Iris pigment epithelial cell (primary cell): ENCODE data around the gene CCDC13.

Experiments used
- DNase-seq: peaks from one replicate; pipeline ENCODE4 v3.0.0-alpha.2; 2011; ENCODE audit warnings: low read depth

The CCDC13 gene

DNA sequence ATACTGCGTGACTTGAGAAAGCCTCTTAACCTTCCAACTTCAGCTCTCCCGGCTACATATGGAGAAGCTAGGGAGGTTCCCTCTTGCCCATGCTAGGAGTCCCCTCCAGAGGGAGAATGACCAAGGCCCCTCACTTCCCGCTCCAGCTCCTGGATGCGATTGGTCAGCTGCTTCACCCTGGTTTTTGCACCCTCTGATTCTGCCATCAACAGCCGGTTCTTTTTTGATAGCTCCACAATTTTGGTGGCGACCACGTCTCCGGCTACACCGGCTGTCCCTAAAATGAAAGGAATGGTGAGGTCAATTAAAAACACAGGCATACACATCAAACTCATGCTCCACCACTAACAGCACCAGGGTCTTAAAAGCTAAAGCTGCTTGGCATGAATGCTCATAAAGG lies 20.6 kb downstream of the CCDC13 start:
- DNase-seq = no peak

DNA sequence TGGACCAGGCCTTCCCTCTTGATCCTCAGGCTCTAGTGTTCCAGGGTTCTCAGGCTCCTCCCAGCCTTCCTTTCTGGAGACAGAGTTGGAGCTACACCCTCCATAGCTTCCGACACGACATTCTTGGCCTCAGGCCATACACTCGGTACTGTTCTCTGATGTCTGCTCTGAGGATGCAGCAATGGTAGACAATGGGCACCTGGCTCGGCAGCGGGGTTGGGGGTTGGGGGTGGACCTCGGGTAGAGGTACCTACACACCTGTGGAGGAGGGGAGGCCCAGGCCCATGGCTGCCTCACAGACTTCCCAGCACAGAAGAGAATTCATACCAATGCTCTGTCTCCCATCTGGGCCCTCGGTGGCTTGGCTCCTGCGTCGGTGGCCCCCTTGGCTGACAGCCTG lies 21.4 kb downstream of the CCDC13 start:
- DNase-seq = no peak

DNA sequence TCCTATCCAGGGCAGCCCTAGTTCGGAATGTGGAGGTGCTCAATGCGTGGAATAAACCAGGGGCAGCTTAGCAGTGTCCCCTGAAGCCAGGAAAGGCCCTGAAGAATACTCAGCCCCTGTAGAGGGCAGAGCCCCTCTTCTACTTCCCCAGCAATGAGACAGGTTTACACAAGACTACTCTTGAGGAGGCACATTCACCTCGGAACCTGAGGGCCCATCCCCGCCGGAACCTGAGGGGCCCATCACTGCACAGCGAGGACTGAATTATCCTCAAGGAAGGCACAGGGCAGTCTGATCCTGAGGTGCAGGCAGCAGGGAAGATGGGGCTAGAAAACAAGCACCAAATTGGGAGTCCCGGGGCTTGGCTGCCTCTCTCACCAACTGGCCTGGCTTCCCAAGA lies 22.2 kb downstream of the CCDC13 start:
- no peak for DNase-seq

DNA sequence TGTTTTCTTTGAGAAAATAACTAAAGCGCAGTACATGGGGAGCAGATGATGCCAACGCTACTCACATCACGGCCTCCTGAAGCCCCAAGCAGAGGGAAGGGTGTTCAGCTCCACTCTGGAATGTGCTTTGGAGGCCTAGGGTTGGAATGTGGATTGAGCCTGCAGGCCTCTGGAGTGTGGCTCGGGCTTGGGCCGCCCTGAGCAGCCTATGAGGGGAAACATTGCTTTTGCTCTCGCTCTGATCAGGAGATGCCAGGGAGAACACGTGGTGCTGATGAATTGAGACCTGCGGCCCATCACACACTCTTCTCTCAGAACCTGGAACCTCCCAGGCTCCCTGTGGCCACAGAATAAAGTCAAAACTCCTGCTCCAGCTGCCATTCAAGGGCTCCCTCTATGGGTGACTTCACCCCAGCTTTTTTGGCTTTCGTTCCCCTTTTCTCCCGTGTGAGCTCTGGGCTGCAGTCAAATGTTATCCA lies 23.3 kb downstream of the CCDC13 start:
- peak; percentile 28 for DNase-seq

DNA sequence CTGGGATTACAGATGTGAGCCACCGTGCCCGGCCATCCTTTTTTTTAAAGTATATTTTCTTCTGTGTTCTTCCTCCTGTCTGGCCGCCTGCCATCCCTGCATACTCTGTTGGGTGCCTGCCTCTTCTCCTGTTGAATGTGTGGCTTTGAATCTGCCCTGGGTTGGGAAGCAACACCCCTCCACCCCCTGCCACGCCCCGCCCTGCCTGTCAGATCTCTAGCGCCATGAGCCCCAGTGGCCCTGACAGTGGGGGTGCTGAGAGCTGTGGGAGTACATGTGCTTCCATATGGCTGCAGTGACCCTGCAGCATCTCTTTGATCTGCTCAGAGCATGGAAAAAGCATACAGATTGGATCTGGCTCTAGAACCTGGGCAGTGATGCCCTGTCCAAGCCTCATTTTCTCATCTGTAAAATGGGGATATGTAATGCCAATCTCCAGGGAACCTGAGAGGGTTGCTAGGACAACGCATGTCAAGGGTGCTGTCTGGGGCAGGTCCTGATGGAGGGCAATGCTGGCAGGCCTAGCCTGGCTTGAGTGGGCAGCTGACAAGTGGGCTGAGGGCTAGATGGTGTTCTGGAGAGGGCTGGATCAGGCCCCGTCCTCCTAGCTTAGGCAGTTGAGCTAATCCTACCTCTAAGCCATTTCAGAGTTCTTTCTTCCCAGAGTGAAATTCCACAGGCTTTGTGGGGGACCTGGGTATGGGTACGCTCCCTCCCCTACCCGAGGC lies 23.9 kb downstream of the CCDC13 start:
- DNase-seq = no peak

DNA sequence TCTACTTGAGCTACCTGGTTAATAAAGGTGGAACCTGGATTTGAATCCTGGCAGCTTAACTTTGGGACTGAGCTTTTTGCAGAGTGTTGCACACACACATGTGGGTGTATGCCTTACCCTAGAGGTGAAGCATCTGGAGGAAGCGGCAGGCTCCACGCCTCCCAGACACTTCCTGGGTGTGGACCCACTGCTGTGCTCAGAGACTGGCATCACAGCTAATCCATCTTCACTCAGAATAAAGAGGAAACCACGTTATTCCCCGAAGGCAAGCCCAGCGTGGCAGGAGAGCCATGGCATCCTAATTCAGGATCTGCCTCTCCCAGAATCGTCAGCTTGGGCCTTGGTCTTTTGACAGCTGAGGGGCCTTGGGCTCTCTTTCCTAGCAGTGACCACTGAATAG lies 25.5 kb downstream of the CCDC13 start:
- no peak for DNase-seq

DNA sequence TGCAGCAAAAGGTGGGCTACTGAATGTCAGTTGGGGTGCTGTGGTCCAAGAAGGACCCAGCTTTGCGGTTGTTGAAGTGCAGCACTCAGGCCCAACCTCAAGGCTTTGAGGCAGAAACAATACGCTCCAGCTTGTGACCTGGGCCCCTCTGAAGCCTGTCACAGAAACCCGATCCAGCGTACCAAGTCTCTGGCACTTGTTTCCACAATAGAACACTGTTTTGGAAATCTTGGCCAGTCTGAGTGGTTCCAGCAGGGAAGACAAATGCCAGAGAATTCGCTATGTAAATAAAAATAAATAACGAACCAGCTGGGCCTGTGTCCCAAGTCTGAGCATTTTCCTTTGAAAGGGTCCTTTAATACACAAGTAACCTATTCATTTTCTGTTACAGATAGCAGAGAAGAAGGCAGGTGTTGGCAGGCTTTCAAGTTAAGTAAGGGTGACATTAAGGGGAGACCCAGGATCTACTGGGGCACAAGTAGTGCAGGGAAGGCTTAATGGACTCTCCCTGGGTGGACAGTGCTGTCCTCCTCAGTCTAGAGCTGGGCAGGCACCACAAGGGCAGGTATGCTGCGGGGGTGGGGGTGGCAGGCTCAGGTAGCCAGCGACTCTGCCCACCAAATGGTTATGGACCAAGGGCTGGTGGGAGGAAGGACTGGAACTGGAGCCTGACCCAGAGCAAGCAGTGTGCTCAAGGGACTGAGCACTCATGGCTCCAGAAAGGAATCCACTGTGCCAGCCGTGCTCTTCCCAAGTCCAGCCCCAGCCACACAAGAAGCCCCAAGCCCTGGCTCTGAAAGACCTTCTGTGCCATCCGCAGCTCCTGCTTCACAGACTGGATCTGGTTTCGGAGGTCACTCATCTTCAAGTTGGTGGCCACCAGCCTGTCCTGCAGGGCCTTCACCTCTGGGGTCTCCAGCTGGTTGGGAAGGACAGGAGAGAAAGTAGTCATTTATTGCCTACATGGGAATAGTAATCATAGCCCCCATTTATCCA lies 26.3 kb downstream of the CCDC13 start:
- no peak for DNase-seq

DNA sequence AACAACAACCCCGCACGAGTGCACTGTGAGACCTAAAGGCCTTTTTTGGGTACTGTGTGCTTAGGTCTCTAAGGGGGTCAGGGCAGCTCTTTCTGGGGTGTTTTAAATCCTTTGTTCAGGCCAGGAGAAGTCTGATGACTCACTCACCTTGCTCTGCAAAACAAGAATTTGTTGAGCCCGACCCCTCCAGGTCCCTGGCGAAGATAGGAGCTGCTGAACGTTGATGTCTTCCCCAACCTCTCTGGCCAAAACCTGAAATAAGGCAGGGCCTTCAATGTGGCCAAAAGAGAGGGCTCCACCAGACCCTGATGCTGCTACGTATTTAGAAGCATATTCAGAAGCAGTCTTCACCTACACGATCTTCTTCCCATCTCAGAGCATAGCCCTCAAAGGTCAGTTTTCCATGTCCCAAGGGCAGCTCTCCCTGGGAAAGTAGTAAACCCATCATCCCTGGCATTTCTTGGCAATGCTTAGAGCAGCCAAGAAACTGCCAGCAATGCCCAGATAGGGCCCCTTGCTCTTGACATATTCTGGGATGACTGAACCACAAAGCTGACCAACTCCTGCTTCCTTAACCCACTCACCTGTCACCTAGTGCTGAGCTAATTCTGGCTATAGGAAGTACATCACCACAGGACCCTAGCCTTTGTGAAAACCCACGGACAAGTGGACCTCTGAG lies 27.1 kb downstream of the CCDC13 start:
- no peak for DNase-seq

DNA sequence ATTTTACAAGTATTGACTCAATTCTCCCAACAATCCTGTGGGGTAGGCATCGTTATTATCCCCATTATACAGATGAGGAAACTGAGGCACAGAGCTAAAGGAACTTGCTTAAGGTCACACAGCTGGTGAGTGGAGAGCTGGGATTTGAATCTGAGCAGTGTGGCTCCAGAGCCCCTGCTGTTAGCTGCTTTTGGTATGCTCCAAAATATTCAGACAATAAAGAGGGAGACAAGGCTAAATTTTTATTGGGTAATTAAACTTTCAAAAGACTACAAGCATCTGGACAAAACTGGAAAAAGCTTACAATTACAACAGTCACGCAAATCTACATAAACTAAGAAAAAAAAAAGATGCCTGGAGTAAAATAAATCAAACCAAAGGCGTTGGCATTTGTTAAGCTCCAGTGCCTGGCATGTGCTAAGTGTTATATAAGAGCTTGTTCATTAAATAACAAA lies 27.7 kb downstream of the CCDC13 start:
- DNase-seq = no peak

DNA sequence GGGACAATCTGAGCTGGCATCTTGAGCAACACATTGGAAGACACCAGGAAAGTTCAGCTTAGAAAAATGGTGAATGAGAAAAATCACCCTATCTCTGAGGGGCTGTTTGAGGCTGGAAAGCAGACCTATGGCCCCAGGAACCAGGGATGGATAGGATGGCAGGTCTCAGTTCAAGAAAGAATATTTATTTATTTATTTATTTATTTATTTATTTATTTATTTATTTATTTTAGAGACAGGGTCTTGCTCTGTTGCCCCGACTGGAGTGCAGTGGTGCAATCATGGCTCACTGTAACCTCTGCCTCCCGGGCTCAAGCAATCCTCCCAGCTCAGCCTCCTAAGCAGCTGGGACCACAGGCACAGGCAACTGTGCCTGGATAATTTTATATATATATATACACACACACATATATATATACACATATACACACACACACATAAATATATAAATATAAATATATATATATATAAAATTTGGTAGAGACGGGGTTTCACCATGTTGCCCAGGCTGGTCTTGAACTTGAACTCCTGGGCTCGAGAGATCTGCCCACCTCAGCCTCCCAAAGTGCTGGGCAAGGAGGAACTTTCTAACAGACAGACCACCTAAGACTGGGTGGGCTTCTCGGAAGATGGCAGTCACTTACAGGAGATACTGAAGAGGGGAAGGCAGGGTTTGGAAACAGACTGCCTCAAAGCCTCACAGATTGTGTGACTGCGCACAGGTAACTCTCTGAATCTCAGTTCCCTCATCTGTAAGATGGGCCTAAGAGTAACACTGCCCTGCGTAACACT lies 29.7 kb downstream of the CCDC13 start:
- DNase-seq = no peak

DNA sequence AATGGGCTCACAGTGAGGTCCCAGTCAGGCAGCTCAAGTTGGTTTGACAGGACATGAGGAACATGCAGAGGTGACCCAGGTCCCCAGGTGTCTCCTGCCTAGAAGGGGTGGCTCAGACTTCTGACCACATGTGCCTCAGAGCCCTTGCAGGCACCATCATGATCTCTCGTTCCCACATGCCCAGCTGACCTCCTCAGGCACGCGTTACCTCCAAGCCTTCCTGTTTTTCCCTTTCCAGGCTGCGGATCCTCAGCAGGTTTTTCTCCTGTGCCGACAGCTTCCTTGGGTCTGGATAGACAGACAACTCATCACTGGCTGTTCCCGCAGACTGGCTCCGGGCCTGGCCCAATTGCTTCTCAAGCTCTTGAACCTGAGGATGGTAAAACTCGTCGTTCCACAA lies 30.4 kb downstream of the CCDC13 start:
- no peak for DNase-seq

DNA sequence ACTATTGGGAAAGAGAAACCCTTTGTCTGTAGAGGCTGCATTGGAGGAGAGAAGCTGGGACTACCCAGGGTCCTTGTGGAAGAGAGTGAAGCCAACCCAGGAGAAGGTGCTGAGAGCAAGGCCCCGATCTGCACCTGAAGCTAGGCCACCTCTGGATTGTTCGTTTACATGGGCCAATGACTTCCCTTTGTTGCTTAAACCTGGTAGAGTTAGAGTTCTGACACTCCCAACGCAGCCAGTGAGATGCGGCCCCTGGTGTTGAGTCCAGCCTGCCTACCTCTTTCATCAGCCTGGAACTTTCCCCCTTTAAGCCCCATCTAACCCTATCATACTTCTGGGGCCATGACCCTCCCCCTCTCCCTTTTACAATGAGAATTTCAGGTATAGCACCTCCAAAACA lies 30.8 kb downstream of the CCDC13 start:
- no peak for DNase-seq

DNA sequence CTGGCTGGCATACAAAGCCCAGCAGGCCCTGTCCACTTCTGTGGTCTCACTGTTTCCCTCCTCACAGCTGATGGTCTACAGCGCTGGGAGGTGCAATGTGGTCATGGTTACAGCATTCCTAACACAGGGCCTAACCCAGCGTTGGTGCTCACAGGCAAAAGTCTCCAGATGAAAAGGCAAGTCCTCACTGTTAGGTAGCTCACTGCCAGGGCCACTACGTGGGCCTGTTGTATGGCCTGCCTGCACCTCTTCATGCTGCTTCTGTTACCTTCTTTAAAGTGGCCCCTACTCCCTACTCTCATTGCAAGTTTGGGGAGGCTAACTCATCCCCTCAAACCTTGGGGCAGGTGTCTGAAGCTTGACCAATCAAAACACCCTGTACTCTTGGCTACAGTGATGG lies 31.3 kb downstream of the CCDC13 start:
- no peak for DNase-seq

DNA sequence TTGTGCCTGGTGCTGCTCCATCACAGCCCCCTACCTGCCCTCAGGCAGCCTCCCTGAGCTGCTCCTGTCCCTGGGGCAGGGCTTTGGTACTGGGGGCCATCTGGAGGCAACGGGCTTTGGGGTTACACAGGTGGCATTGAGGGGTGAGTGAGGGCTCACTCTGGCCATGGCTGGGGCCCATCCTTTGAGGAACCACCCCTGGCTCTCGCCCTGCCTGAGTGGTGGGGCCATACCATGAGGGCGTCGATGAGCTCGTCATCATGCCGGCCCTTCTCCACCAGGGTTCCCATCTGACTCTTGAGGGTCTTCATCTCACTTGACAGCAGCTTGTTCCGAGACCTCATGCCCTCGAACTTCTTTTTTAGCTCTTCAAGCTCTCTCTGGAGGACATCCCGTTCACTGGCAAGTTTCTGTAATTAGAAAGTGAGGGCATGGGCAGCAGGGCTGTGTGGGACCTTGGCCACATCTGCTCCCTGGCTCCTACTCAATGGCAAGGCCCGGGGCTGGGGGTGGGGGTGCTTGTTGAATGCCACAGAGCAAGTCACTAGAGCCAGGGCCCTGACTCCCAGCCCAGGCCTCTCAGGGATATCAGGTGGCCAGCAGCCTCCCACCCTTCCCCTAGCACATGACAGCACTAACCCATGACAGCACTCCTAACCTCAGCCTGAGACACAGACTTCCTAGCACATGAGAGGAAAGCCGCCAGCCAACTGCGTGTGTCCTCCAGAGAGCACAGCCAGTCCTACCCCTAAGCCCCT lies 33.5 kb downstream of the CCDC13 start:
- no peak for DNase-seq

DNA sequence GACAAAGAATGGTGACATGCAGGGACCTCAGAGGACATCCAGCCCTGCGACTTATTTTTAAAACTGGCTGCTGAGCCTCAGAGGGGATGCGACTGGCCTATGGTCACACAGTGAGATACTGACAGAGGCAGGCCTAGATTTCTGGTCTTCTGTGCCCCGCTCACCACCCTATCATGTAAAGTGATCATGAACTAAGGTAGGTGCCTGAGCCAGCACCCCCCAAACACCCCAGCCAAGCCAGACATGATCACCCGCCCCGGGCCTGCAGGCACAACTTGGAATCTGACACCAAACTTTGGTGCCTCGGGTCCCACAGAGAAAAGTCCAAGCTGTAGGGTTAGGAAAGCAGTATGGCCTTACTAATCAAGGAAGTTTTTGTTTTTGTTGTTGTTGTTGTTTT lies 36.5 kb downstream of the CCDC13 start:
- DNase-seq = no peak

DNA sequence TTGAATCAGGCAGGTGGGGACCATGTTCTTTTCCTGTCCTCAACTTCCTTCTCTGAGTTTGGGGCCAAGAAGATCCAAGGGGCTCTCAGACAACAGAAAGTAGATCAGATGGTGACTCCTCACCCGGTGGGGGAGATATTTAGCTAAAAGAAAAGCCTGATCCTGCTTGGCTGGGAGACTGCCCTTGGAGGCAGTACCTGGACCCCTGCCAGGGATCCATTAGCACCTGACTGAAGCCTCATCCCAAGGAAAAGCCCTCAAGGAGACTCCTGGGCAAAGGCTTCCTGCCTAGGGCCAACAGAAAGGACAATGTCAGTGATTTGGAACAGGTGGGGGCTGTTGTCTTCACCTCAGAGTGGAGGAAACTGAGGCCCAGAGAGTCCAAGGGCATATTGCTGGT lies 37.0 kb downstream of the CCDC13 start:
- DNase-seq = no peak

DNA sequence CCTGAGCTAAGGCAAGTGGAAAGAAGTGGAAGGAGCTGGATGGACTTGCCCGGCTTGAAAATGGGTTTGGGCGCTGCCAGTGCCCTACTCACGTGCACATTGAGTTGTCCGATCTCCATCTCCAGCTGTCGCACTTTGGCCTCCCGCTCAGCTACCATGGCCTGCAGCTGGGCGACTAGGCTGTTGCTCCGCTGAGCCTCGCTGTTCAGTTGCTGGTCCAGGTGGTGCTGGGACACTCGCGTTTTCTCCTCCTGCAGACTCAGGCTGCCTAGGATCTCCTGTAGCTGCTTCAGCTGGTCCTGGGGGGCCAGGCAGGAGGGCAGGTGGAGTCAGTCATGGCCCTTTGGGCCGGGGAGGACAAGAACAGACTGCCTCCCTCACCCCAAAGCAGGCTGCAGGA lies 37.4 kb downstream of the CCDC13 start:
- DNase-seq = no peak

DNA sequence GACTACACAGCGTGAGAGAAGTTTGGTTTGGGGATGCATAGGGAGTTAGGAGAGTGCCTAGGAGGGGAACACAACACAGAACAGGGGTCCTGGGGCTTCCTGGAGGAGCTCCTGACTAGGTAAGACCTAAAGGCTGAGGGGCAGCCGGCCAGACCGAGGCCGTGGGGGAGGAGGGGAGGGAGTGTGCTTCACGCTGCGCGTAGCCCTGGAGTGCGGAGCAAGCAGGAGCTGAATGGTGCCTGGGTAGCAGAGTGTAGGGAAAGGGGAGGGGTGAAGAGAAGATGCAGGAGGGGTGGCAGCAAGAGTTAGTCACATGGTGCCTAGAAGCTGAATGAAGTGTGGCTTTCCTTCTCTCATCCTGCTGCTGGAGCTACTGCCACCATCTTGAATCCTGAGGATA lies 38.0 kb downstream of the CCDC13 start:
- DNase-seq = no peak

DNA sequence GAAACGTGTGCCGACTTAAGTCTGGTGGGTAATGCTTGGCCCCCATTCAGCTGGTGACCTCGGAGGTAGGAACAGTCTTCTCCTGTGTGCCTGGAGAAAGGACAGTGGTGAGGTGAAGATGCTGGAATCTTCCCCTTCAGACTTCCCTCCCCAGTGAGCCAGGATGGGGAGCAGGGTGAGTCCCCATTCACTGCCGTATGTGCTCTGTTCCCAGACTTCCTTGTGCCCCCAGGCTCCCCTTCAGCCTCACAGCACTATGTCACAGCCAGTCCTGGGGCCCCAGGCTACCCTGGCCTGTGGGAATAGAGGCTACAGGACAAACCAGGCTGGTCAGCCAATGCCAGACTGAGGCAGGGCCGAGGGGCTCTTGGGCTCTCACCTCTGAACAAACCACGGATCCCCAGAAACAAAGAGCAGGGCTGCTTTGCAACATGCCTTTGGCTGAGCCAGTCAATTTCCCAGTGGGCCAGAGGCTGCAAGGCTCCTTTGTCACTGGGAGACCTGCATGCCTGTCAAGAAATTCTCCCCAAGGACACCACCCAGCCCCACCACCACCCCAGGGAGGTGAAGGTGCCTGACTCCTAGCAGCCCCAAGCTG lies 38.7 kb downstream of the CCDC13 start:
- DNase-seq = no peak

DNA sequence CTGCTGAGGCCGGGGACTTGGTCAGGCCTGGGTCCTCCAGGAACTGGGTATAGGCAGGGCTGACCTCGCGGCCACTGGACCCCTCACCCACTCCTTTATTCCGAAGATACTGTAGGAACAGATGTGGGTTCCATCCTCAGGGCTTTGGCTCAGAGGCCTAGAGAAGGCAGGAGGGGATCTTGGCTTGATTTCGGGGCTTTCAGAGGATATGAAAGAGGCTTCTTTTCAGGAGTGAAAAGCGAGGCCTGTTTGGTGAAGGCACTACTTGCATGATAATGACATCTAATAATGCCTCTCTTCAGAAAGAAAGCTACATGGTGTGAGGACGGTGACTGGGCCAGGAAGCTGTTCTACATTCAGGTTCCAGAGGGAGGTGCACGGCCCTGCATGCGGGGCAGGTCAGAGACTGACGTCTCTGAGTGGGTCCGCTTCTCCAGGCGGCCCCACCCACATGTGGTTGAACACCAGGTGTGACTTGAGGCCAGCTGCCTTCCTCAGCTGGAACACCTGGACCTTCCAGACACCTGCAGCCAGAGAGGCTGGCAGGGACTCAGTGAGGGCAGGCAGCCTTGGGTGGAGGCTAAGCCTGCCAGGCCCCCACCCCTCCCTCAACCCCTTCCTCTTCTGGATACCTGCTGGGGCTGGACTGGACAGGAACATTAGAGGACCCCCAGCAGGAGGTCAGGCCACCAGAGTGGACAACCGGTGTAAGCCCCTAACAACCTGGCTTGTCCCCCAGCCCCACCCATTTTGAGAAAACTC lies 39.4 kb downstream of the CCDC13 start:
- DNase-seq = no peak
